Tibial artery (tissue), 4 donors: Measurements from ENCODE around the gene VPS37D.
A peak's percentile ranks its signal among the peaks of the same experiment; 100 is the strongest.

ENCODE experiments used
- DNase-seq, 2 donors: peaks; one replicate each; pipeline ENCODE4 v3.0.0-alpha.2; 2019
- H3K27ac ChIP-seq, 2 donors: fragments of 200-600 bp; sonication (generic) in 1 of 2; 1 replicate in 1 of 2; 2 replicates in 1 of 2; pipeline ENCODE4 v1.5.1; 2018 to 2019; ENCODE audit warnings: mild to moderate bottlenecking in 1 of 2
- H3K27me3 ChIP-seq, 2 donors: fragments of 200-600 bp; sonication (generic) in 1 of 2; one replicate each; pipeline versions ENCODE4 v1.5.1 to v1.6.0; 2016 to 2019
- H3K36me3 ChIP-seq, 3 donors: fragments of 200-600 bp; sonication (generic) in 2 of 3; one replicate each; pipeline ENCODE4 v1.5.1; 2016 to 2019; ENCODE audit warnings: mild to moderate bottlenecking in 2 of 3
- H3K4me1 ChIP-seq, 4 donors: fragments of 200-600 bp; sonication (generic) in 2 of 4; 1 replicate in 3 of 4; 2 replicates in 1 of 4; pipeline ENCODE4 v1.5.1; 2016 to 2019
- H3K4me3 ChIP-seq, 2 donors: fragments of 200-600 bp; sonication (generic) in 1 of 2; 1 replicate in 1 of 2; 2 replicates in 1 of 2; pipeline ENCODE4 v1.5.1; 2018 to 2019; ENCODE audit warnings: mild to moderate bottlenecking in 2 of 2
- H3K9me3 ChIP-seq, 3 donors: fragments of 200-600 bp; sonication (generic) in 1 of 3; one replicate each; pipeline ENCODE4 v1.5.1; 2016 to 2019
- CTCF ChIP-seq, 2 experiments: fragments of 200-600 bp in 1 of 2; fragments of 450-650 bp in 1 of 2; IDR thresholded peaks; one replicate each; pipeline ENCODE4 v1.5.1; 2017 to 2019; ENCODE audit warnings: antibody characterized with exemption in 2 of 2, mild to moderate bottlenecking in 1 of 2, moderate library complexity in 1 of 2
- intact Hi-C: fragments of 100-400 bp; cut with DNase I; formaldehyde crosslinking; loops from one replicate; pipeline ENCODE4 v1.15.0; 2023; ENCODE audit warnings: low total_unique reads

VPS37D gene

GRCh38 chr7:73698410-73698809 lies 30.8 kb downstream of the VPS37D start:
- no peak overlapping the region for H3K27ac ChIP-seq
- no peak for DNase-seq
- peaks cover 40 to 96% (median 74%) of the 10 kb centered on the region in 3 donors for H3K36me3 ChIP-seq
- no peaks in the 10 kb centered on the region for H3K4me1 ChIP-seq
- H3K9me3 ChIP-seq, result no peaks in the 10 kb centered on the region
- intact Hi-C loops, result no loop called here
- H3K4me3 ChIP-seq, result no peak overlapping the region
- H3K27me3 ChIP-seq, result no peaks in the 10 kb centered on the region
- no peak for TF ChIP-seq CTCF (IDR thresholded peaks at IDR 0.05)

- H3K36me3 ChIP-seq, result peaks cover 29 to 88% (median 62%) of the 10 kb centered on the region in 3 donors
- no peak overlapping the region for H3K4me3 ChIP-seq
- intact Hi-C loops, result no loop called here
- no peaks in the 10 kb centered on the region for H3K9me3 ChIP-seq
- no peak for DNase-seq
- H3K4me1 ChIP-seq, result peaks cover 0 to 10% (median 8%) of the 10 kb centered on the region in 4 donors
- H3K27ac ChIP-seq, result no peak overlapping the region
- TF ChIP-seq CTCF (IDR thresholded peaks at IDR 0.05), result no peak
- no peaks in the 10 kb centered on the region for H3K27me3 ChIP-seq
Observed at GRCh38 chr7:73699370-73700068, 31.9 kb downstream of the VPS37D start.

- intact Hi-C loops, result no loop called here
- Histone ChIP-seq H3K36me3 (peaks cover 23 to 82% (median 57%) of the 10 kb centered on the region in 3 donors), H3K9me3 (no peaks in the 10 kb centered on the region), H3K4me3 (no peak overlapping the region), H3K4me1 (peaks cover 0 to 16% (median 13%) of the 10 kb centered on the region in 4 donors), H3K27ac (no peak overlapping the region), H3K27me3 (no peaks in the 10 kb centered on the region)
- no peak for DNase-seq
- TF ChIP-seq CTCF (IDR thresholded peaks at IDR 0.05), result no peak
Observed at GRCh38 chr7:73700069-73700423, 32.4 kb downstream of the VPS37D start.

- no peak for DNase-seq
- H3K36me3 ChIP-seq, result peaks cover 17 to 76% (median 51%) of the 10 kb centered on the region in 3 donors
- no peaks in the 10 kb centered on the region for H3K9me3 ChIP-seq
- no peak overlapping the region for H3K4me3 ChIP-seq
- no peak for TF ChIP-seq CTCF (IDR thresholded peaks at IDR 0.05)
- intact Hi-C loops, result no loop called here
- H3K27me3 ChIP-seq, result no peaks in the 10 kb centered on the region
- H3K27ac ChIP-seq, result no peak overlapping the region
- H3K4me1 ChIP-seq, result peaks cover 0 to 22% (median 19%) of the 10 kb centered on the region in 4 donors
Observed at GRCh38 chr7:73700581-73701134, 33.0 kb downstream of the VPS37D start.

- DNase-seq, result no peak
- peak; percentile 33 to 37 for TF ChIP-seq CTCF (IDR thresholded peaks at IDR 0.05)
- Histone ChIP-seq H3K4me3 (no peak overlapping the region), H3K9me3 (no peaks in the 10 kb centered on the region), H3K36me3 (peaks cover 11 to 68% (median 44%) of the 10 kb centered on the region in 3 donors), H3K27me3 (no peaks in the 10 kb centered on the region), H3K27ac (no peak overlapping the region), H3K4me1 (peaks cover 0 to 24% (median 23%) of the 10 kb centered on the region in 4 donors)
- intact Hi-C loops, result no loop called here
Observed at GRCh38 chr7:73701357-73701995, 33.8 kb downstream of the VPS37D start.
